Heart left ventricle (tissue), 16 donors: ENCODE measurements around the gene ZNF135. TPM values are rescaled to one million over a fixed set of nuclear protein-coding genes. Genes with fewer than 3 reads are reported as not detected.

Experiments
- ATAC-seq, 4 donors: fragments of 200-7000 bp; cut with Tn5 transposase; one replicate each; pipeline ENCODE4 v1.9.1; 2020 to 2022; ENCODE audit warnings: moderate library complexity in 4 of 4, mild to moderate bottlenecking in 3 of 4, moderate number of reproducible peaks in 1 of 4
- DNase-seq, 5 donors: peaks; one replicate each; pipeline ENCODE4 v3.0.0-alpha.2; 2020
- H3K27ac ChIP-seq, 12 donors: fragments of 200-600 bp; sonication (generic) in 4 of 12; one replicate each; pipeline versions ENCODE4 v1.5.0 to v1.8.0; 2016 to 2022; ENCODE audit warnings: mild to moderate bottlenecking in 2 of 12
- H3K27me3 ChIP-seq, 9 donors: fragments of 200-600 bp; sonication (generic) in 2 of 9; one replicate each; pipeline versions ENCODE4 v1.5.1 to v1.8.0; 2016 to 2022; ENCODE audit warnings: mild to moderate bottlenecking in 3 of 9
- H3K36me3 ChIP-seq, 9 donors: fragments of 200-600 bp; sonication (generic) in 2 of 9; one replicate each; pipeline versions ENCODE4 v1.5.0 to v1.8.0; 2018 to 2022; ENCODE audit warnings: mild to moderate bottlenecking in 2 of 9
- H3K4me1 ChIP-seq, 12 donors: fragments of 200-600 bp; sonication (generic) in 4 of 12; one replicate each; pipeline versions ENCODE4 v1.5.0 to v1.8.0; 2016 to 2022; ENCODE audit warnings: mild to moderate bottlenecking in 3 of 12
- H3K4me3 ChIP-seq, 12 donors: fragments of 200-600 bp; sonication (generic) in 4 of 12; one replicate each; pipeline versions ENCODE4 v1.5.0 to v1.8.0; 2017 to 2022; ENCODE audit warnings: mild to moderate bottlenecking in 9 of 12, moderate library complexity in 4 of 12
- H3K9me3 ChIP-seq, 12 donors: fragments of 200-600 bp; sonication (generic) in 4 of 12; one replicate each; pipeline versions ENCODE4 v1.5.0 to v1.8.0; 2016 to 2022; ENCODE audit warnings: mild to moderate bottlenecking in 1 of 12
- CTCF ChIP-seq, 12 donors: fragments of 200-600 bp; sonication (generic) in 4 of 12; IDR thresholded peaks; one replicate each; pipeline versions ENCODE4 v1.5.0 to v1.8.0; 2018 to 2022; ENCODE audit warnings: antibody characterized with exemption in 12 of 12, mild to moderate bottlenecking in 5 of 12
- POLR2A ChIP-seq, 2 donors: fragments of 450-650 bp; IDR thresholded peaks; one replicate each; pipeline ENCODE4 v1.6.1; 2017; ENCODE audit warnings: antibody characterized with exemption in 2 of 2, mild to moderate bottlenecking in 2 of 2, moderate library complexity in 2 of 2
- WGBS, 4 donors: extraction: QIAGEN DNeasy Blood & Tissue Kit in 2 of 4; methylation state at CpG; one replicate each; pipeline versions ENCODE4 v1.1.5 to v1.1.7; 2013 to 2018; 5-methylcytosine and 5-hydroxymethylcytosine counted together
- intact Hi-C, 10 donors: fragments of 100-400 bp; cut with DNase I; formaldehyde crosslinking; loops; one replicate each; pipeline versions ENCODE4 v1.11.1 to v1.14.2; 2022
- polyA plus RNA-seq, 2 donors: library from polyadenylated mRNA; stranded (reverse); fragments of 200-250 nt; gene quantifications; one replicate each; pipeline ENCODE4 v1.2.3, GENCODE V29; 2013
- total RNA-seq, 9 donors: library from RNA; depleted of rRNA in 2 of 9; stranded (reverse); fragments of >200 nt in 2 of 9; fragmentation: NEBNext Ultra II Directional in 3 of 9; extraction: Animal tissue kit (Norgen Biotek cat#: 25700) in 3 of 9; gene quantifications; one replicate each; pipeline versions ENCODE4 v1.1.0 to v1.2.4, GENCODE V29; 2016 to 2023
- donor health status: ischemic (EF 13 %, LVEDD 7.1; RV severe dilation, severe dysfunction).
- donor health status: healthy with polysubstance abuse.
- donor health status: DM: no; HTN: yes; CAD: no.
- donor health status: DM: no; HTN: no; CAD: no.
- donor health status: ischemic (EF 25% LVEDD 6.9; RV normal size, moderate dysfunction).
- donor health status: ischemic (EF 25% LVEDD 5.7; RV mildly dilated, moderate dysfunction).
- donor health status: healthy.
- donor health status: DM: yes; HTN: yes; CAD: no.
- donor health status: ischemic (EF 35%, LVEDD 5.7; RV mildly dilated, moderate dysfunction).
- donor health status: nonischemic (EF 11% LVEDD 7.7; RV severe dilation, severe dysfunction).
- donor health status: DM: yes; HTN: yes; CAD: no.
- donor health status: PGD.
- donor health status: ischemic (EF 29% LVEDD 5.4; RV normal size, mild dysfunction).
- donor health status: nonischemic (EF 23%, LVEDD 6.1; RV moderate dilation, normal function).

The ZNF135 gene
- total and polyA plus RNA-seq, 11 donors = 2.0 to 4.5 (median 3.4) TPM

GRCh38 chr19:58054901-58055874 is 3.9 kb upstream of the ZNF135 start:
- ATAC-seq (peak; percentile 7 to 55 (median 16)), DNase-seq (peak in 4 of 5 donors; percentile 57 to 73 (median 66))
- no peaks in the 10 kb centered on the region for H3K36me3 ChIP-seq
- TF ChIP-seq CTCF (IDR thresholded peaks at IDR 0.05) (peak in 7 of 12 donors; percentile 12 to 55 (median 34)), POLR2A (IDR thresholded peaks at IDR 0.05) (no peak)
- H3K9me3 ChIP-seq = peaks cover 0 to 64% (median 4%) of the 10 kb centered on the region in 12 donors
- intact Hi-C loops = loop anchor here in 4 of 10 donors (2.0 to 5.0 kb wide), 3 partner anchors 33 to 44 kb away; partner anchors contain the start of gene ZSCAN18 (in 4 of the 4)
- H3K4me3 ChIP-seq = peak overlapping the region in 11 of 12 donors; percentile 34 to 64 (median 55)
- peak overlapping the region; percentile 54 to 91 (median 80) for H3K27ac ChIP-seq
- WGBS, 4 donors = 21 to 44% (median 32%) methylated on average over 37 of the region's 37 CpGs
- H3K27me3 ChIP-seq = no peaks in the 10 kb centered on the region
- peaks cover 0 to 27% (median 13%) of the 10 kb centered on the region in 12 donors for H3K4me1 ChIP-seq

GRCh38 chr19:58056261-58056660 is 2.8 kb upstream of the ZNF135 start:
- ATAC-seq (no peak), DNase-seq (no peak)
- H3K36me3 ChIP-seq = peaks cover 0 to under 1% (median 0%) of the 10 kb centered on the region in 9 donors
- no peak overlapping the region for H3K27ac ChIP-seq
- TF ChIP-seq CTCF (IDR thresholded peaks at IDR 0.05) (no peak), POLR2A (IDR thresholded peaks at IDR 0.05) (no peak)
- H3K27me3 ChIP-seq = no peaks in the 10 kb centered on the region
- peaks cover 0 to 57% (median 2%) of the 10 kb centered on the region in 12 donors for H3K9me3 ChIP-seq
- H3K4me3 ChIP-seq = no peak overlapping the region
- WGBS, 4 donors = 84 to 100% (median 93%) methylated on average over 5 to 8 of the region's 8 CpGs
- intact Hi-C loops = loop anchor here in 4 of 10 donors (5.0 kb wide), 2 partner anchors 34 to 41 kb away; partner anchors contain the start of gene ZSCAN18 (in 3 of the 4)
- H3K4me1 ChIP-seq = peaks cover 0 to 27% (median 13%) of the 10 kb centered on the region in 12 donors

GRCh38 chr19:58056861-58057260 is 2.2 kb upstream of the ZNF135 start:
- peaks cover 0 to 7% (median 0%) of the 10 kb centered on the region in 9 donors for H3K36me3 ChIP-seq
- peaks cover 0 to 27% (median 13%) of the 10 kb centered on the region in 12 donors for H3K4me1 ChIP-seq
- H3K4me3 ChIP-seq = no peak overlapping the region
- ATAC-seq = no peak
- intact Hi-C loops = loop anchor here in 4 of 10 donors (5.0 kb wide), 2 partner anchors 35 to 40 kb away; partner anchors contain the start of gene ZSCAN18 (in 3 of the 4)
- DNase-seq = no peak
- no peaks in the 10 kb centered on the region for H3K27me3 ChIP-seq
- peaks cover 0 to 57% (median 1%) of the 10 kb centered on the region in 12 donors for H3K9me3 ChIP-seq
- H3K27ac ChIP-seq = no peak overlapping the region
- WGBS, 4 donors = 90 to 95% (median 94%) methylated on average over 6 to 8 of the region's 8 CpGs
- TF ChIP-seq CTCF (IDR thresholded peaks at IDR 0.05) (no peak), POLR2A (IDR thresholded peaks at IDR 0.05) (no peak)
